GM20431 (cell line): Measurements from ENCODE around the gene LIPC.
"Not testable (repeated sequence)": the region's sequence is repeated elsewhere in the genome, so short reads cannot be mapped to it uniquely, and the experiment has no call there.

Experiments
- in situ Hi-C: fragments of 300-500 bp; cut with MseI, MboI; formaldehyde crosslinking; loops from one replicate; pipeline ENCODE4 v1.15.0; 2020; ENCODE audit warnings: low sequenced_read_pairs; ENCODE audit not compliant: unreplicated experiment

LIPC gene

DNA sequence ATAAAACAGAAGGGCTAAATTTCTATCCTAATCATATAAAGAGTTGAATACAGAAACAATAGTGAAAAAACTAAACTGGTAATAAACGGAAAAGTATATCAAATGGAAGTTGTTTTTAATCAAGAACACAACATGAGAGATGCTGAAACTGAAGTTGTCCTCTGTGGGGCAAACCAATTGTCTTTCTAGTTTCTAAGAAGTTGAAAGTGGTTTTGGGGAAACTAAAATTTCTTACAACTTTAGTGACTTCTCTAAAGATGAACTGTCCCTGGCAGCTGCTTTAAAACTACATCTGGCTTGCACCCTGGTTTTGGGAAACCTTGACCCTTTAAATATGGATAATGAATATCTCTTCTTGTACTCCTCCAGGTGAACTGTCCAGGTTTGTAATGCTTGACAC is 162.1 kb downstream of the LIPC start:
- in situ Hi-C loops = no loop called here

DNA sequence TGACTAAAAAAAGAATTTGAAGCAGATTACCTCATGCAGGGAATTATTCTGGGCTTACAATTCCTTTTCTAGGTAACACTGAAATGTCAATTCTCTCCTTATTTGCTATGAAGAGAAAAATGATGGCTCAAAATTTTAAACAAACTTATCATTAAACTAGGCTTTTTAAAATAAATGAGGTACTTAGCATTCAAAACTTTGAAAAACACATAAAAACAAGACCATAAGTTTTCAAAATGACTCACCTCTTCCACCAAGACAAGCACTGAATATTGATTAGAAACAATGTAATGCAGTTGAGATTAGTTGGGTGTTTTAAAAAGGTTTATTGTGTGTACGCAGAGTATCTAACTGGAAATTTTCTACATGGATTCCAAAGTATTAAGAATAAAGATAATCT is 163.1 kb downstream of the LIPC start:
- in situ Hi-C loops = no loop called here

DNA sequence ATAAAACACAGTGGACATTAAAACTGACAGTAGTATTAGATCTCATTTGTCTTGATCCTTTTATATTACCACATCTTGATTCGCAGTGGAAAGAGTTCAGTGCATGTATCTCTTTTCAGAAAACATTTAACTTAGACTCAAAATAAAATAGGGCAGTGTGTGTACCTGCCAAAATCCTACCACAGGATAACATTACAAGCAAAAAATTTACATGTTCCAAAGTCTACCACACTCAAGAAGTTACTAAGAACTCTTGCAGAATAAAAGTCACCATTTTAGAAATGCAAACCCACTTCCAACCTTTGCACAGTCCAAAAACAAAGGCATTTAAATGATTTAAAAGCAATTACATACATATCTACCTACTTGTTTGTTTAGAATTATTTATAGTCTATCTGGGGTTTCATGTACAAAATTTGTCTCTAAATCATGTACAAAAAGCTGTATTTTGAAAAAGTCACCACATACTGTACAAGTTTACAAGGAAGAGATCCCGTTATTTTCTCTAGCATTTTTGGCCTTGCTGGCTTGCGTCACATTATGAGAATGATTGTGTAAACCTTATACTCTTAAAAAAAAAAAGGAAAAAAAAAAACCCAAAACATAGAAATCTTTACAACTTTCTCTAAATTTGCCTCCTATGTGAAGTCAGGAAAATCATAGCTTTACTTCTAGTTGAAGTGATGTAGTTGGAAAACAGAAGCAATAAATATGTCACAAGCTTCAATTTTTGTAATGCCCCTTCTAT is 163.9 kb downstream of the LIPC start:
- in situ Hi-C loops = no loop called here

DNA sequence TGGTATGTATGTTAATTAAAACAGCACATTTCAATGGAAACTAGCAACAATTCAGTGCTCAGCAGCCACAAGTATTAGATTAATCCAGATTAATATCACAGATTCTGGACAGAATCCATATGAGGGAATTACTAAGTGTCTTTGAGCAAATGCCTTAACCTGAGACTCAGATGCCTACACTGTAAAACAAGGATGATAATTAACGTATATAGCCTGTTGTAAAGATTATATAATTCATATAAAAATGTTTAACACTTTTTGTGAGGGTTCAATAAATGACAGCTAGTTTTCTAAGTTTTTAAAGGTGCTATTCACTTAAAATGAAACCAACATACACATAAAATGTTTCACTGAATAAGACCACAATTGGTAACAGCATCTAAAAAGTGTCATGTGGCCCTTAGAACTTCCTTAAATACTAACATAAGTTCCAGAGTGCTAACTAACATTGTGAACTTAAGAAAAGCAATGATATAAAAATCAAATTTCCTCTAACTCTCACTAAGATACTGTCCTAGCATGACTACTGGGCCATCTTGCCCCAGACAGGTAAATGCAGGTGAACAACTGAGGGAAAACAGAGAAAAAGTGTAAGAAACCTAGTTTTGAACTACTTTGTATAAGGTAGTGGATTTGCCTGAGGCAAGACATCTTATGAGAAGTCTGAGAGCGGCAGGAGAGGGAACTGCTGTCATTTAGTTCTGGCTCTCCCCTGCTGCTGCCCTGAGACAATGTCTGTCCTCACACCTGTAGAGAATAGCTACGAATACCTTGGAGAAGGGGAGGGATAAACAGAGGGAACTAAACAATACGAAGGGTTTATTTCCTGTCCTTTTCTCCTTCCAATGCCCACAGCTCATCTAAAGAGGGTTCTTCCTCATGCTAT is 166.4 kb downstream of the LIPC start:
- in situ Hi-C loops = no loop called here

DNA sequence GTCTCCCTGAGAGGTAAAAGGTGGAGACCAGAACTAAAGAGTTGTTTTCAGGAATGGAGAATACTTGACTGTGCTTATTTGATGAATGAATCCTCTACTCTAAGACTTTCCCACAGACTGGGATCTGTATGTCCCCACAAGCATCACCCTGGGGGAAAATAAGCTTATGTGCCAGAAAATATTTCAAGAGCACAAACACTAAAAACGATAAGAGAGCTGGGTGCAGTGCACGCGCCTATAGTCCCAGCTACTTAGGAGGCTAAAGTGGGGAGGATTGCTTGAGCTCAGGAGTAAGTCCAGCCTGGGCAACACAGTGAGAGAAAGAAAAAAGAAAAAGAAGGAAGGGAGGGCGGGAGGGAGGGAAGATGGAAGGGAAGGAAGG is 167.0 kb downstream of the LIPC start:
- in situ Hi-C loops = no loop called here

DNA sequence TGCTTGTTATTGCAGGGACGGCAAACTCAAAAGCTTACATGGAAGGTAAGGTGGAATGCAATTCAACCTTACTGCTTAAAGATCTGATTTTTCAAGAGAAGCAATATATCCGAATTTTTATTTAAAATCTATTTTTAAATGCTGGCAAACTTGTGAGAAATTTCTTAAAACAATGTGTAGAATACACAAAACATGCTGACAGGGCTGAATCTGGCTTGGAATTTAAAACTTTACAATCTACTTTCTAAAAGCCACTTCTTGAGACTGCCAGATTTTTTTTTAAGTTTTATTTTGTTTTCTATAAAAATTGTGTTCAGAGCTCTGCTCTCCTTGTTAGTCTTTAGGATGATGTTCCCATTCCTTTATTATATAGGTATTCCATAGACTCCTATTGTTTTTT is 171.0 kb downstream of the LIPC start:
- in situ Hi-C loops = no loop called here

DNA sequence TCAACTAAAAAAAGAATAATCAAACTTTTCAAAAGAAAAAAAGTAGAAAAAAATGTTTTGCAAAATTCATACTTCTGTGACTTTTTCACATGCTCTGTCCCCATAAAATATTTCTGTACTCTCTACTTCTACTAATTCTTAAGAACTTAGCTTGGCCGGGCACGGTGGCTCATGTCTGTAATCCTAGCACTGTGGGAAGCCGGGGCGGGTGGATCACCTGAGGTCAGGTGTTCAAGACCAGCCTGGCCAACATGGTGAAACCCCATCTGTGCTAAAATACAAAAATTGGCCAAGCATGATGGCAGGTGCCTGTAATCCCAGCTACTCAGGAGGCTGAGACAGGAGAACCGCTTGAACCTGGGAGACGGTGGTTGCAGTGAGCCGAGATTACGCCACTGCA is 172.1 kb downstream of the LIPC start:
- in situ Hi-C loops = not testable (repeated sequence)

DNA sequence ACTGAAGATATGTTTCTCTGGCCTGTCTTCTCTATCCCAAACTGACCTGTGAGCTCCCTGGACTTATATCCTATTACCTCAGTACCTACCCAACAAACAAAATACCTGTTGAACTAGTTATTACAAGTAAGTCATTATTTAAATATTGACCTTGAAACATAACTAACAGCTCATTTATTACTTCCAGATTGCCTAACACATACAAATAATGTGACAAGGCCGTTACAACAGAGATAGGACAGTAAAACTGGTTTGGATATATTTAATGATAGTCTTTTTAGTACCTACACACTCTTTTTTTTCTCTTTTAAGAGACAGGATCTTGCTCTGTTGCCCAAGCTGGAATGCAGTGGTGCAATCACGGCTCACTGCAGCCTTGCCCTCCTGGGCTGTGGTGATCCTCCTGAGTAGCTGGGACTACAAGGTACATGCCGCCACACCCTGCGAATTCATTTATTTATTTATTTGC is 172.7 kb downstream of the LIPC start:
- in situ Hi-C loops = no loop called here

DNA sequence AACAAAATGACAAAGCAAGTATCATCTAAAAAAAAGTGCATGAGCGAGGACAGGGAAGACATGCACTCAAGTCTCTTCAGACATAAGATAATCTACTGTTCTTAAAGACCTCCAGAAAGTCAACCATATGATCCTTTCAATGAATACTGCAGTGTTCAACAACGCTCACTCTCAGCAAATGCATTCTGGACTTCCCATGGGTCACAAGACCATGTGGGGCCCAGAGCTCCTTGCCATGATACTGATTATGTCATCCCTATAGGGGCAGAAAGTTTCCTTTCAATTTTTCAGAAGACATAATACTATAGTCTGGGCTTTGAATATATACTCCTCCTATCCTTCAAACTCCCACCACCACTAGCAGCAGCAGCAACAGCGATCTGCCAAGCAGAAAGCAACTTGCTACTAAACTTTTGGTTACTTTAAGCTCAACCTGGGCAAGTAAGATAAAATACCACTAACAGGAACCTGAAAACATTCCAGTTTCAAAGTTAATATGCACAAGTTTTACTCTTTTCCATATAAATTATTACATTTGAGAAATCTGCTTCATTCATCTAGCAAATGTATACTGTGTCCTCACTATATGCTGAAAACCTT is 174.2 kb downstream of the LIPC start:
- in situ Hi-C loops = no loop called here

DNA sequence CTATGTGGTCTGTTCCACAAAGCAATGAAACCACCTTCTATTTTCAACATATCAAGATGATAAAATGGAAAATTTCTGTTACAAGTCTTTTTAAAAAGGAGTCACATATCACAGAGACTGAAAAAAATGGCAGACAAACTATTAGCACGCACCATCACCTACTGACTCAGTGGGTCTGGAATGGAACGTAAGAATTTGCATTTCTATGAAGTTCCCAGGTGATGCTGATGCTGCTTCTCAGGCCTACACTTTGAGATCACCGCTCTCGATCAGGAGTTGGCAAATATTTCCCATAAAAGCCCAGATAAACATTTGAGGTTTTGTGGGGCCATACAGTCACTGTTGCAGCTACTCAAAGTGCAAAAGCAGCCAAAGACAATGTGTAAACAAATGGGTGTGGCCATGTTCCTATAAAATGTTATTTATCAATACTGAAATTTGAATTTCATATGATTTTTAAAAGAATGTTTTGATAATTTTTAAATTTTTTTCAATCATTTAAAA is 174.8 kb downstream of the LIPC start:
- in situ Hi-C loops = no loop called here

DNA sequence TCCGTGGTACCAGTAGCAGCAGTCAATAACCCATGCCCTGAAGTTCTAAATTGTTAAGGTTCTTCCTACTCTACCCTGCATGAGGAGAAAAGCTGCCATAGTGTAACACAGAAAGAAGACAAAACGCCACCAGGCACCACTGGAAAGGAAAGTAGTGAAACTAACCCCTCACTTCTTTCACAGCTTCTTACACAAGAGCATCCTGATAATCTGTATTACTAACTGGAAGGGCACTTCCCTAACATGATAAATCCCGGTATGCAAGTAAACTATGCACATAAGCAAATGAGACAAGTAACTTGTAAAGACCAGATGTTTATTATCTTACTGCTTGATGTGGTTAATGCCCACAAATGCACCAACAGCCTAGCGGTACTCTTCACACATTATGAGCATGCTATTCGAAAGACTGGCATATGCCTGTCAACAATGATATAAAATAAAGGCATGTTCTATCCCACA is 176.4 kb downstream of the LIPC start:
- in situ Hi-C loops = no loop called here

DNA sequence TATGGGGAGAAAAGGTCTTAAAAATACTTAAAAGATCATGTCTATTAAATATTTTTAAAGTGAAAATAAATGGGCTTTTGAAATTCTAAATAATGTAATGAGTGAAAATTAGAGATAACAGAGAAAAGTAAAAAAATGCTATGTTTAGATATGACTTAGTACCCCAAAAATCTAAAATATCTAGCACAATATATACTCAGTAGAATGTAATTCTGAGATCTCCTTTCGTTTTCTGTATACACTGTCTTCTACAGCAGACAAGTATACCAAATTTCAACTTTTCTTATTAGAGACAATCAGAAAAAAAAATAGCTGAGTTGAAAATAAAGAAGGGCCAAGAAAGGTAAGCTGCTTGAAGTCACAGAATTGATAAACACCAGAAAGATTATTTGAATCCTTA is 176.9 kb downstream of the LIPC start:
- in situ Hi-C loops = no loop called here

DNA sequence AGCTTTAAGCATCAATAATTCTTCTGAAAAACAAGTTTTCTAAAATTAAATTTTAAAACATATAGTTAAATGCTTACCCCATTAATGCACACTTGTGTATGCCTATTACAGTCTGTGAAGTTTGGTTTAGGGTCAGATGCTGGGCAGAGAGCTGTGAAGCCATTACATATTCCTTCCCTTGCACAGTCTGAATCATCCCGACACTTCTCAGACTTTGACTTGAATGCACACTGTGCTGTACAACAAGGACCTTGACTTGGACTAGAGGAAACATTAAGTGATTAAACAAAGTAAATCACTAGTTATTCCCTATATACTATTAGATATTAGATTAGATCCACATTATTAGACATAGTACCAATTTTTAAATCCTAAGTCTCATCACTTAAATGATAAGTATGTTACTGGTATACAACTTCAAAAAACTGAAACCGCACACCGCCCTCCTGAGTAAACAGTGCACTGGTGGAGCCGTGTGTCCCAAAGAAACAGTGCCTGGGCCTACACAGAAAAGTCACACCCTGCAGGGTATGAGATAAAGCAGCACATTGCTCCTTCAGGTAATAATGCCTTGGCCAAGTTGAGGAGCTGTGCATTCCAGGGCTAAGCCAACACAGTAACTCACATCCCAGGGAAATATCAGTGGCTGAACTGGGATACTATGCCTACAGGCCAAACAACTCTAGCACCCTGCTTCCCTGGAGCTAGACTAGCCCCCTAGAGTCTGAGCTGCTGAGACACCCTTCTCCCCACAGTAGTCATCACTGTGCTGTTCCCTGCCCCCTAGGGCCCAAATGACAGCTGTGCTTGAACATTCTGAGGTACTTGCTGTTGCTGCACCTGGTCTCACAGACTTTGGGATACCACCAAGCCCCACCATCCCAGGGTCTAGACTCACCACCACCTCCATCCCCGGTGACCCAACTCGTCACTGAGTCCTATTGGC is 180.2 kb downstream of the LIPC start:
- in situ Hi-C loops = no loop called here

DNA sequence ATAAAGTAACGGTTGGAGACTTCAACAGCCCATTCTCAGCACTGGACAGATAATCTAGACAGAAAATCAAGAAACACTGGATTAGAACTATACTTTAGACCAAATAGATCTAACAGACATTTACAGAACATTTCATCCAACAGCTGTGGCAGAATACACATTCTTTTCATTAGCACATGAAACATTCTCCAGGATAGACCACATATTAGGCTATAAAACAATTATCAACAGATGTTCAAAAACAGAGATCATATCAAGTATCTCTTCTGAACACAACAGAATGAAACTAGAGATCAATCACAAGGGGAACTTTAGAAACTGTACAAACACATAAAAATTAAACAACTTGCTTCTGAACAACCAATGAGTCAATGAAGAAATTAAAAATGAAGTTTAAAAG is 184.4 kb downstream of the LIPC start:
- in situ Hi-C loops = no loop called here
